Activated naive CD4-positive, alpha-beta T cell treated with anti-CD3 and anti-CD28 coated beads, Interleukin-2, amount 50 U/mL, for 24 hours (primary cell): ENCODE results near the gene NOS1AP.

Source experiments
- H3K27ac Mint-ChIP-seq: one replicate; pipeline ENCODE4 v1.8.0; 2021; ENCODE audit warnings: mild to moderate bottlenecking, mixed read lengths
- H3K27me3 Mint-ChIP-seq: one replicate; pipeline ENCODE4 v1.8.0; 2021; ENCODE audit warnings: mixed read lengths
- H3K36me3 Mint-ChIP-seq: one replicate; pipeline ENCODE4 v1.8.0; 2021; ENCODE audit warnings: mixed read lengths
- H3K4me1 Mint-ChIP-seq: one replicate; pipeline ENCODE4 v1.8.0; 2021; ENCODE audit warnings: mixed read lengths
- H3K4me3 Mint-ChIP-seq: one replicate; pipeline ENCODE4 v1.8.0; 2021; ENCODE audit warnings: mild to moderate bottlenecking, mixed read lengths
- H3K9me3 Mint-ChIP-seq: one replicate; pipeline ENCODE4 v1.8.0; 2021; ENCODE audit warnings: mixed read lengths

NOS1AP gene

GRCh38 chr1:162215902-162216301 is 146.4 kb downstream of the NOS1AP start:
- Mint-ChIP-seq H3K36me3 (no peaks in the 10 kb centered on the region), H3K27me3 (peaks cover 17% of the 10 kb centered on the region), H3K4me1 (no peaks in the 10 kb centered on the region), H3K4me3 (no peak overlapping the region), H3K9me3 (no peaks in the 10 kb centered on the region), H3K27ac (no peak overlapping the region)

GRCh38 chr1:162216604-162217003 is 147.1 kb downstream of the NOS1AP start:
- peaks cover 19% of the 10 kb centered on the region for H3K27me3 Mint-ChIP-seq
- no peaks in the 10 kb centered on the region for H3K4me1 Mint-ChIP-seq
- H3K36me3 Mint-ChIP-seq: no peaks in the 10 kb centered on the region
- H3K27ac Mint-ChIP-seq: no peak overlapping the region
- H3K9me3 Mint-ChIP-seq: no peaks in the 10 kb centered on the region
- no peak overlapping the region for H3K4me3 Mint-ChIP-seq

GRCh38 chr1:162217706-162218105 is 148.2 kb downstream of the NOS1AP start:
- Mint-ChIP-seq H3K9me3 (no peaks in the 10 kb centered on the region), H3K4me1 (no peaks in the 10 kb centered on the region), H3K36me3 (no peaks in the 10 kb centered on the region), H3K4me3 (no peak overlapping the region), H3K27ac (no peak overlapping the region), H3K27me3 (peaks cover 17% of the 10 kb centered on the region)

- no peaks in the 10 kb centered on the region for H3K36me3 Mint-ChIP-seq
- no peaks in the 10 kb centered on the region for H3K9me3 Mint-ChIP-seq
- H3K27ac Mint-ChIP-seq: no peak overlapping the region
- H3K27me3 Mint-ChIP-seq: peaks cover 21% of the 10 kb centered on the region
- H3K4me3 Mint-ChIP-seq: no peak overlapping the region
- H3K4me1 Mint-ChIP-seq: no peaks in the 10 kb centered on the region
These were observed 149.1 kb downstream of the NOS1AP start for GRCh38 chr1:162218546-162218945.

- H3K27ac Mint-ChIP-seq: no peak overlapping the region
- no peaks in the 10 kb centered on the region for H3K36me3 Mint-ChIP-seq
- no peaks in the 10 kb centered on the region for H3K4me1 Mint-ChIP-seq
- H3K9me3 Mint-ChIP-seq: no peaks in the 10 kb centered on the region
- no peak overlapping the region for H3K4me3 Mint-ChIP-seq
- H3K27me3 Mint-ChIP-seq: peaks cover 21% of the 10 kb centered on the region
These were observed 149.5 kb downstream of the NOS1AP start for GRCh38 chr1:162218975-162219374.

GRCh38 chr1:162219461-162219860 is 150.0 kb downstream of the NOS1AP start:
- Mint-ChIP-seq H3K36me3 (no peaks in the 10 kb centered on the region), H3K4me3 (no peak overlapping the region), H3K9me3 (no peaks in the 10 kb centered on the region), H3K27ac (no peak overlapping the region), H3K27me3 (peaks cover 22% of the 10 kb centered on the region), H3K4me1 (no peaks in the 10 kb centered on the region)

GRCh38 chr1:162220009-162220539 is 150.6 kb downstream of the NOS1AP start:
- Mint-ChIP-seq H3K4me1 (no peaks in the 10 kb centered on the region), H3K36me3 (no peaks in the 10 kb centered on the region), H3K27me3 (peaks cover 22% of the 10 kb centered on the region), H3K9me3 (no peaks in the 10 kb centered on the region), H3K4me3 (no peak overlapping the region), H3K27ac (no peak overlapping the region)

GRCh38 chr1:162222014-162222413 is 152.5 kb downstream of the NOS1AP start:
- Mint-ChIP-seq H3K4me1 (no peaks in the 10 kb centered on the region), H3K27ac (no peak overlapping the region), H3K27me3 (peaks cover 18% of the 10 kb centered on the region)

GRCh38 chr1:162222730-162223129 is 153.2 kb downstream of the NOS1AP start:
- no peak overlapping the region for H3K4me3 Mint-ChIP-seq
- no peak overlapping the region for H3K27ac Mint-ChIP-seq
- H3K4me1 Mint-ChIP-seq: no peaks in the 10 kb centered on the region
- H3K9me3 Mint-ChIP-seq: no peaks in the 10 kb centered on the region
- H3K27me3 Mint-ChIP-seq: peaks cover 17% of the 10 kb centered on the region
- H3K36me3 Mint-ChIP-seq: no peaks in the 10 kb centered on the region

More at GRCh38 chr1:162222014-162222413, 152.5 kb downstream of the NOS1AP start:
- Mint-ChIP-seq H3K36me3 (no peaks in the 10 kb centered on the region), H3K4me3 (no peak overlapping the region), H3K9me3 (no peaks in the 10 kb centered on the region)

- H3K4me3 Mint-ChIP-seq: no peak overlapping the region
- no peaks in the 10 kb centered on the region for H3K4me1 Mint-ChIP-seq
- H3K27ac Mint-ChIP-seq: no peak overlapping the region
- peaks cover 18% of the 10 kb centered on the region for H3K27me3 Mint-ChIP-seq
- H3K36me3 Mint-ChIP-seq: no peaks in the 10 kb centered on the region
- H3K9me3 Mint-ChIP-seq: no peaks in the 10 kb centered on the region
These were observed 154.0 kb downstream of the NOS1AP start for GRCh38 chr1:162223488-162223887.

GRCh38 chr1:162224267-162224666 is 154.8 kb downstream of the NOS1AP start:
- H3K27ac Mint-ChIP-seq: peak overlapping the region; percentile 66
- H3K9me3 Mint-ChIP-seq: no peaks in the 10 kb centered on the region
- H3K4me1 Mint-ChIP-seq: no peaks in the 10 kb centered on the region
- H3K4me3 Mint-ChIP-seq: no peak overlapping the region
- peaks cover 18% of the 10 kb centered on the region for H3K27me3 Mint-ChIP-seq
- no peaks in the 10 kb centered on the region for H3K36me3 Mint-ChIP-seq

- Mint-ChIP-seq H3K27ac (no peak overlapping the region), H3K4me1 (no peaks in the 10 kb centered on the region), H3K36me3 (no peaks in the 10 kb centered on the region), H3K27me3 (peaks cover 7% of the 10 kb centered on the region), H3K9me3 (no peaks in the 10 kb centered on the region), H3K4me3 (no peak overlapping the region)
These were observed 159.1 kb downstream of the NOS1AP start for GRCh38 chr1:162228586-162228985.

GRCh38 chr1:162229549-162229948 is 160.1 kb downstream of the NOS1AP start:
- no peaks in the 10 kb centered on the region for H3K4me1 Mint-ChIP-seq
- no peaks in the 10 kb centered on the region for H3K9me3 Mint-ChIP-seq
- H3K27me3 Mint-ChIP-seq: peaks cover 11% of the 10 kb centered on the region
- H3K27ac Mint-ChIP-seq: no peak overlapping the region
- H3K4me3 Mint-ChIP-seq: no peak overlapping the region
- no peaks in the 10 kb centered on the region for H3K36me3 Mint-ChIP-seq

- peaks cover 15% of the 10 kb centered on the region for H3K27me3 Mint-ChIP-seq
- H3K36me3 Mint-ChIP-seq: no peaks in the 10 kb centered on the region
- no peak overlapping the region for H3K27ac Mint-ChIP-seq
These were observed 160.6 kb downstream of the NOS1AP start for GRCh38 chr1:162230096-162230495.

GRCh38 chr1:162230517-162230916 is 161.0 kb downstream of the NOS1AP start:
- H3K27ac Mint-ChIP-seq: peak overlapping the region; percentile 56
- no peaks in the 10 kb centered on the region for H3K4me1 Mint-ChIP-seq
- H3K27me3 Mint-ChIP-seq: peaks cover 15% of the 10 kb centered on the region
- no peaks in the 10 kb centered on the region for H3K9me3 Mint-ChIP-seq
- no peaks in the 10 kb centered on the region for H3K36me3 Mint-ChIP-seq
- H3K4me3 Mint-ChIP-seq: no peak overlapping the region

More at GRCh38 chr1:162230096-162230495, 160.6 kb downstream of the NOS1AP start:
- Mint-ChIP-seq H3K4me3 (no peak overlapping the region), H3K4me1 (no peaks in the 10 kb centered on the region), H3K9me3 (no peaks in the 10 kb centered on the region)

GRCh38 chr1:162232034-162232711 is 162.7 kb downstream of the NOS1AP start:
- Mint-ChIP-seq H3K27ac (no peak overlapping the region), H3K4me3 (no peak overlapping the region), H3K9me3 (no peaks in the 10 kb centered on the region), H3K36me3 (no peaks in the 10 kb centered on the region), H3K4me1 (no peaks in the 10 kb centered on the region), H3K27me3 (peaks cover 16% of the 10 kb centered on the region)

- Mint-ChIP-seq H3K36me3 (no peaks in the 10 kb centered on the region), H3K4me1 (no peaks in the 10 kb centered on the region), H3K27me3 (peaks cover 13% of the 10 kb centered on the region), H3K27ac (no peak overlapping the region), H3K9me3 (no peaks in the 10 kb centered on the region), H3K4me3 (no peak overlapping the region)
These were observed 163.6 kb downstream of the NOS1AP start for GRCh38 chr1:162233066-162233465.
